Kidney glomerular epithelial cell (primary cell): ENCODE measurements around the gene MTA2.
A peak's percentile ranks its signal among the peaks of the same experiment; 100 is the strongest.

ENCODE experiments used
- DNase-seq: peaks from one replicate; lab custom pipeline; 2025; lab: John Stamatoyannopoulos, UW

MTA2 gene

GRCh38 chr11:62546244-62546928 is 55.3 kb downstream of the MTA2 start, which contains the start of gene AHNAK:
AHNAK (minus strand) TSS chr11:62546806; CDS start chr11:62536098, 10,708 bp downstream.
- DNase-seq, result peak; percentile 27

GRCh38 chr11:62545437-62546243 is 56.0 kb downstream of the MTA2 start:
- peak; percentile 94 for DNase-seq

DNA sequence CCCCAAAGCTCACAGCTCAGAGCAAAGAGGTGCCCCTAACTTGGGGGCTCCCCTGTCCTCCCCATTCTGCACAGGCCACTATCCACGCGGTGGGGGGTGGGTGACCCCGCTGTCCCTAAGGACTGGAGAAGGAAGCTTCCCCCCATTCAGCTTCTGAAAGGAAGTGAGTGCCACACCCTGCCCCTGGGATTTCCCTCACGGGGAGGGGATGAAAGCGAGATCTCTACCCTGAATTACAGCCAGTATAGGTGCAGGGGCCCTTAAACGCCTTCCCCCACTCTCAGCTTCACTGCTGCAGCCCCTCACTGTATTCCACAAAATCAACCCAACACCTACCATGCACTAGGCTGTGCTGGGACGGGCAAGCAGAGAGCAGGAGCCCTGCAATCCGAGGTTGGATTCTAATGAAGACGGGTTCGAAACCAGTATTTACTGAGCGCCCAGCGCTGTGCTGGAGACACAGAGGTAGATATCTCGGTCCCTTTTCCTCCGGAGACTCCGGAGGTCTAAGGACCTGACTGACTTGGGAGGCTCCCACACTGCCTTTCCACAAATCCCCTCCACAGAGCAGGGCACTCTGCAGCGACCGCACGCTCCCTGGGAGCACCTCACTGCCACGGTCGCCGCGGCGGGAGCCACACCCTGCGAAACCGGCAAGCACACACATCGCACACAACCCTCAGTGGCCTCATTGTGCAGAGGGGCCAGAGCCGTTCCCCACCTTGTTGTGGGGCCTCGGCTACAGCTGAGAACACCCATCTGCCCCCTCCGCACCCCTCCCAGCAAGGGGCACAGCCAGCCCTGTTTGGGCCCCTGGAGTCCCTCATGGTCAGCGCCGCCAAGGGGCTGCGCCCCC is 56.9 kb downstream of the MTA2 start:
- no peak for DNase-seq

DNA sequence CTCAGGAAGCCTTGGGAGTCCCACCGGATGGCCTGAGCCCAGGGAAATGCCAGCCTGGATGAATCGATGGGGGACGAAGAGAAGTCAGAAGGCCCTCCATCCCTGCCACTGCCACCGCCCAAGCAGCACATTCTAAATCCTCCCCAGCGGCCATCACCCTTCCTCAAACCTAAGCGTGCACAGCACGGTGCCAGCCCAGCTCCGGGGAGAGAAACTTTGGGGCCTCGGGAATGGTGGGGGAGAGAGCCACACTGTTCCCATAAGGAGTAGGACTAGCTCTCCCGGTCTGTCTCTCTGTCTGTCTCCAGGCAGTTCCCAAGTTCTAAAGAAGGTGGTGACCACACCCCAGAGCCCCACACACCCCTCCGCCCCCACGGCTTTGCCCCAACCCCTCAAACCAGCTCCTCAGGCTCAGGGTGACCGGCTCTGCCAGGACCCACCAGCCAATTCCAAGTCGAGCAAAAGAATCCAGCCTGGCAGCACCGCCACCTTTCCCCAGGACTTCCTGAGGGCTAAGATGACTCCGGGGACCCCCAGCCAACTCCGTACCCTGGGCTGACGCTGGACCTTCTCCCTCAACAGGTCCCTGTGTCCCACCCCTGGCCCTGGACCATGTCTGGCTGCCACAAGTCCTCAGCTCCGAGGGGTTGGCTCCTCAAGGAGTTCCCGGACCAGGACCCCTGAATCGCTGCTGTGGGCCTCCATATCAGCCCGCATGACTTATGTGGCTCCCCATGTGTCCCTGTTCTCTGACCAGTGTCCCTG is 57.8 kb downstream of the MTA2 start:
- DNase-seq, result no peak
